Tibial nerve (tissue), 4 donors: ENCODE data around the gene PHOSPHO1.

Experiments
- CTCF ChIP-seq, 5 experiments: fragments of 200-600 bp in 3 of 5; fragments of 450-650 bp in 2 of 5; sonication (generic) in 3 of 5; IDR thresholded peaks; one replicate each; pipeline ENCODE4 v1.5.1; 2016 to 2019; ENCODE audit warnings: antibody characterized with exemption in 5 of 5, mild to moderate bottlenecking in 3 of 5, moderate library complexity in 2 of 5
- EP300 ChIP-seq, 2 donors: sonication (generic); formaldehyde crosslinking; IDR thresholded peaks; one replicate each; pipeline ENCODE4 v1.6.1; 2017; ENCODE audit warnings: antibody characterized with exemption in 2 of 2, mild to moderate bottlenecking in 1 of 2
- POLR2A ChIP-seq, 2 donors: fragments of 450-650 bp; IDR thresholded peaks; one replicate each; pipeline ENCODE4 v1.6.1; 2017; ENCODE audit warnings: antibody characterized with exemption in 2 of 2, mild to moderate bottlenecking in 2 of 2, moderate library complexity in 2 of 2

DNA sequence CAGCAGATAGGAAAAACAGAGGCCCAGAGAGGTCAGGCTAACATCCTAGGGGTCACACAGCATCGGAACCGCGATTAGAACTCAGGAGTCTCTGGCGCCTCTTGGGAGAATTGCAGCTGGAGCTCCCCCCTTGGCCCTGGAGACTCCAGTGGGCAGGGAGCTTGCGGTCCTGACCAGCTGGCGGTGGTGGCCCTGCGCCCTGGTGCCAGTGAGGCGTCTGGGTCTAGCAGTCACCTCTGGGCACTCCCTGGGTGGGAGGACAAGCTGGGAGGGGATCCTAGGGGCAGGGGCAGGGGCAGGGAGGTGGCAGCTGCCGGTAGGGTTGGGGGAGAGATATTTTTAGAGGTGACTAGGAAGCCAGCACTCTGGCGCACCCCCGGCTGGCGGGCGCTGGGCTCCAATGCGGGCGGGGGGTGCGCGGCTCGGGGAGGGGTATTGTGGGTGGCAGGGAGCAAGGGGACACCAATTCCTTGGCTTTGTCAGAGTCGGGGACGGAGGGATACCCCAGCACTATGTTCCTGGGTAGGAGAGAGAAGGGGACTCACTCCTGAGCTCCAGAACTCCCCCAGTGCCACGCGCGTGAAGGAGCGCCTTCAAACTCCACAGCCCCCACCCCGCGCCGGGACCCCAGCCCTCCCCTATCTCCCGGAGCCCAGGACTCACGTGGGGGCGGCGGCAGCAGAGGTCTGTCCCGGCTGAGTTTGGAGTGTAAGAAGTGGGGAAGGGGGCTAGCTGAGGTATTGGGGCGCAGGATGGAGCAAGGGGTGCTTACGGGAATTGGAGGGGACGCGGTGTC is 584 bp downstream of the PHOSPHO1 start:
- TF ChIP-seq CTCF (IDR thresholded peaks at IDR 0.05) (no peak), POLR2A (IDR thresholded peaks at IDR 0.05) (no peak), EP300 (IDR thresholded peaks at IDR 0.05) (no peak)
